CD4-positive, alpha-beta T cell (primary cell): ENCODE data around the gene VRK1. TPM values are rescaled to one million over a fixed set of nuclear protein-coding genes. Genes with fewer than 3 reads are reported as not detected.

Experiments used
- ATAC-seq: fragments of 200-7000 bp; cut with Tn5 transposase; one replicate; pipeline ENCODE4 v1.10.0; 2022; ENCODE audit warnings: mild to moderate bottlenecking; ENCODE audit not compliant: poor library complexity
- CTCF ChIA-PET: fragments of 350-600 bp; sonication (Branson Sonifier 250); formaldehyde crosslinking; loops from one replicate; lab custom pipeline; 2021; ENCODE audit warnings: antibody characterized with exemption, inconsistent platforms; lab: Charles Lee
- POLR2A ChIA-PET: fragments of 350-600 bp; sonication (Branson Sonifier 250); formaldehyde crosslinking; loops from one replicate; lab custom pipeline; 2021; ENCODE audit warnings: antibody characterized with exemption, inconsistent platforms; lab: Charles Lee
- DNase-seq, 14 experiments: peaks; one replicate each; pipeline ENCODE4 v3.0.0-alpha.2; 2013 to 2020; ENCODE audit warnings: mixed read lengths in 2 of 14
- H3K27ac ChIP-seq, 2 donors: one replicate each; pipeline versions ENCODE4 v1.5.1 to v1.7.0; 2013; ENCODE audit warnings: low read length in 2 of 2, low read depth in 1 of 2, mild to moderate bottlenecking in 1 of 2
- H3K27me3 ChIP-seq, 2 experiments: 1 replicate in 1 of 2; 2 replicates in 1 of 2; pipeline versions ENCODE4 v1.6.1 to v1.7.0; 2013; ENCODE audit warnings: low read length in 2 of 2, control low read depth in 1 of 2, mild to moderate bottlenecking in 1 of 2, moderate library complexity in 1 of 2; ENCODE audit not compliant: insufficient read depth in 2 of 2, control insufficient read depth in 1 of 2
- H3K36me3 ChIP-seq: one replicate; pipeline ENCODE4 v1.6.1; 2013; ENCODE audit warnings: low read length, control low read depth; ENCODE audit not compliant: insufficient read depth
- H3K4me1 ChIP-seq: one replicate; pipeline ENCODE4 v1.6.1; 2013; ENCODE audit warnings: low read length, control low read depth; ENCODE audit not compliant: insufficient read depth
- H3K4me3 ChIP-seq: one replicate; pipeline ENCODE4 v1.5.1; 2013; ENCODE audit warnings: mild to moderate bottlenecking, low read length, moderate library complexity
- H3K9me3 ChIP-seq, 2 experiments: 1 replicate in 1 of 2; 2 replicates in 1 of 2; pipeline versions ENCODE4 v1.6.1 to v1.7.0; 2013; ENCODE audit warnings: low read length in 2 of 2, mild to moderate bottlenecking in 2 of 2, control low read depth in 1 of 2, moderate library complexity in 1 of 2; ENCODE audit not compliant: control insufficient read depth in 1 of 2, insufficient read depth in 1 of 2
- H3K27ac Mint-ChIP-seq: one replicate; pipeline ENCODE4 v1.8.0; 2020; ENCODE audit warnings: mixed read lengths
- H3K27me3 Mint-ChIP-seq: one replicate; pipeline ENCODE4 v1.8.0; 2021; ENCODE audit warnings: mixed read lengths
- H3K36me3 Mint-ChIP-seq: one replicate; pipeline ENCODE4 v1.8.0; 2021; ENCODE audit warnings: low read depth, mixed read lengths
- H3K4me1 Mint-ChIP-seq: one replicate; pipeline ENCODE4 v1.8.0; 2021; ENCODE audit warnings: low read depth, mixed read lengths
- H3K4me3 Mint-ChIP-seq: one replicate; pipeline ENCODE4 v1.8.0; 2020; ENCODE audit warnings: mild to moderate bottlenecking, mixed read lengths
- H3K9me3 Mint-ChIP-seq: one replicate; pipeline ENCODE4 v1.8.0; 2020; ENCODE audit warnings: mixed read lengths
- CTCF ChIP-seq: fragments of 200-600 bp; IDR thresholded peaks from one replicate; pipeline ENCODE4 v1.8.0; 2022; ENCODE audit warnings: antibody characterized with exemption, mild to moderate bottlenecking
- intact Hi-C, 2 experiments: fragments of 100-400 bp; cut with DNase I in 1 of 2; cut with micrococcal nuclease in 1 of 2; formaldehyde crosslinking; loops; one replicate each; pipeline versions ENCODE4 v1.15.1 to v1.9.0; 2023 to 2025; cut with DNase I, micrococcal nuclease
- total RNA-seq, 174 experiments: library from RNA in 2 of 174; stranded (reverse) in 2 of 174; gene quantifications; one replicate each; pipeline ENCODE4 v1.2.3 and lab custom pipeline; 2021 to 2026

The VRK1 gene
- total RNA-seq, 2 experiments from 2014 or later = 36.7 to 41.0 TPM

- no peaks in the 10 kb centered on the region for H3K9me3 Mint-ChIP-seq
- H3K4me1 Mint-ChIP-seq = no peaks in the 10 kb centered on the region
- no peak overlapping the region for H3K4me3 Mint-ChIP-seq
- no peak for TF ChIP-seq CTCF
- H3K4me1 ChIP-seq = no peaks in the 10 kb centered on the region
- DNase-seq (no peak), ATAC-seq (no peak)
- H3K27me3 ChIP-seq = peaks cover 6 to 13% of the 10 kb centered on the region in 2 experiments
- ChIA-PET CTCF (interaction anchor here (2.3 kb wide), 1 partner anchor 10 kb away, joined by 9 read pairs; no protein-coding TSS in a partner anchor), POLR2A (no interaction called here)
- peaks cover 0 to 5% of the 10 kb centered on the region in 2 experiments for H3K9me3 ChIP-seq
- no peak overlapping the region for H3K27ac ChIP-seq
- peaks cover 23% of the 10 kb centered on the region for H3K27me3 Mint-ChIP-seq
- no peak overlapping the region for H3K27ac Mint-ChIP-seq
- intact Hi-C loops = no loop called here
- no peaks in the 10 kb centered on the region for H3K36me3 ChIP-seq
- H3K4me3 ChIP-seq = no peak overlapping the region
- no peaks in the 10 kb centered on the region for H3K36me3 Mint-ChIP-seq
These were observed 45.7 kb upstream of the VRK1 start for GRCh38 chr14:96751505-96751904.

GRCh38 chr14:96752125-96752524 lies 45.1 kb upstream of the VRK1 start:
- intact Hi-C loops = no loop called here
- no peak for TF ChIP-seq CTCF
- CTCF ChIA-PET = interaction anchor here (2.3 kb wide), 1 partner anchor 11 kb away, joined by 9 read pairs; no protein-coding TSS in a partner anchor
- peaks cover 6 to 13% of the 10 kb centered on the region in 2 experiments for H3K27me3 ChIP-seq
- H3K27ac ChIP-seq = no peak overlapping the region
- no peak overlapping the region for H3K4me3 ChIP-seq
- peaks cover 0 to 5% of the 10 kb centered on the region in 2 experiments for H3K9me3 ChIP-seq
- no peak overlapping the region for H3K27ac Mint-ChIP-seq
- H3K4me1 ChIP-seq = no peaks in the 10 kb centered on the region
- H3K4me3 Mint-ChIP-seq = no peak overlapping the region
- H3K9me3 Mint-ChIP-seq = no peaks in the 10 kb centered on the region
- no peak for DNase-seq
- H3K36me3 Mint-ChIP-seq = no peaks in the 10 kb centered on the region
- peaks cover 19% of the 10 kb centered on the region for H3K27me3 Mint-ChIP-seq
- POLR2A ChIA-PET = no interaction called here
- no peaks in the 10 kb centered on the region for H3K36me3 ChIP-seq
- ATAC-seq = no peak
- H3K4me1 Mint-ChIP-seq = no peaks in the 10 kb centered on the region

- ChIA-PET CTCF (no interaction called here), POLR2A (no interaction called here)
- no peak for TF ChIP-seq CTCF
- H3K27me3 ChIP-seq = peaks cover 6 to 11% of the 10 kb centered on the region in 2 experiments
- ATAC-seq (no peak), DNase-seq (no peak)
- Mint-ChIP-seq H3K4me1 (no peaks in the 10 kb centered on the region), H3K27ac (no peak overlapping the region), H3K4me3 (no peak overlapping the region), H3K9me3 (no peaks in the 10 kb centered on the region), H3K36me3 (no peaks in the 10 kb centered on the region), H3K27me3 (peaks cover 16% of the 10 kb centered on the region)
- peaks cover 0 to 5% of the 10 kb centered on the region in 2 experiments for H3K9me3 ChIP-seq
- intact Hi-C loops = no loop called here
- no peaks in the 10 kb centered on the region for H3K4me1 ChIP-seq
- no peaks in the 10 kb centered on the region for H3K36me3 ChIP-seq
- no peak overlapping the region for H3K27ac ChIP-seq
- H3K4me3 ChIP-seq = no peak overlapping the region
These were observed 44.6 kb upstream of the VRK1 start for GRCh38 chr14:96752594-96752993.
